NCI-H82 treated with DMSO at 0.1 percent for 48 hours (cell line): ENCODE results near the gene ARID4B.

Experiments
- DNase-seq: peaks from one replicate; lab custom pipeline; 2025; ENCODE audit not compliant: unreplicated experiment; lab: John Stamatoyannopoulos, UW

ARID4B gene

DNA sequence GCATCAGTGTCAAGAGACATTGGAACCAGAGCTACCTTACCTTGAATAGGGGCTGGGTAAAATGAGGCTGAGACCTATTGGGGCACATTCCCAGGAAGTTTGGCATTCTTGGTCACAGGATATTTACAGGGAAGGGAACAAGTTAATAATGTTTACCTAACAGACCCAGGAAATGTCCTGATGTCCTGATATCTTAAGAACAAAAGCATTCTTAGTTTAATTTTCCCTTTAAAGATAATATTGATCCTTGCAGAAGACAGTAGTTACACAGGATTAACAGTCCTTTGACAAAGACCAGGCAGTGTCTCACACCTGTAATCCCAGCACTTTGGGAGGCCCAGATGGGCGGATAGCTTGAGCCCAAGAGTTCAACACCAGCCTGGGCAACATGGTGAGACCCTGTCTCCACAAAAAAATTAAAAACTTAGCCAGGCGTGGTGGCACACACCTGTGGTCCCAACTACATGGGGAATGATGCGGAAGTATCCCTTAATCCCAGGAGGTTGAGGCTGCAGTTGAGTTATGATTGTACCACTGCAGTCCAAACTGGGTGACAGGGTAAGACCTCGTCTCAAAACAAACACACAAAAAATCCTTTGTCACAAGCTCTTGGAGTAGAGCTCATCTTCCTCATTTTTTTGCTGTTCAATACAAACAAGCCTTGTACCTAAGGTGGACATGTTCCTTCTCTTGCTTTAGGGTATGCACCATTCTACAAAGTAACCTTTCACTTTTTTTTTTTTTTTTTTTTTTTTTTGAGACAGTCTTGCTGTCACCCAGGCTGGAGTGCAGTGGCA lies 198.0 kb downstream of the ARID4B start:
- no peak for DNase-seq

- peak; percentile 98 for DNase-seq
Measured at GRCh38 chr1:235128456-235129328, 199.3 kb downstream of the ARID4B start, which contains the start of gene TOMM20. Gene TOMM20 (minus strand): TSS chr1:235128837. CDS start chr1:235128715, 122 bp downstream.

DNA sequence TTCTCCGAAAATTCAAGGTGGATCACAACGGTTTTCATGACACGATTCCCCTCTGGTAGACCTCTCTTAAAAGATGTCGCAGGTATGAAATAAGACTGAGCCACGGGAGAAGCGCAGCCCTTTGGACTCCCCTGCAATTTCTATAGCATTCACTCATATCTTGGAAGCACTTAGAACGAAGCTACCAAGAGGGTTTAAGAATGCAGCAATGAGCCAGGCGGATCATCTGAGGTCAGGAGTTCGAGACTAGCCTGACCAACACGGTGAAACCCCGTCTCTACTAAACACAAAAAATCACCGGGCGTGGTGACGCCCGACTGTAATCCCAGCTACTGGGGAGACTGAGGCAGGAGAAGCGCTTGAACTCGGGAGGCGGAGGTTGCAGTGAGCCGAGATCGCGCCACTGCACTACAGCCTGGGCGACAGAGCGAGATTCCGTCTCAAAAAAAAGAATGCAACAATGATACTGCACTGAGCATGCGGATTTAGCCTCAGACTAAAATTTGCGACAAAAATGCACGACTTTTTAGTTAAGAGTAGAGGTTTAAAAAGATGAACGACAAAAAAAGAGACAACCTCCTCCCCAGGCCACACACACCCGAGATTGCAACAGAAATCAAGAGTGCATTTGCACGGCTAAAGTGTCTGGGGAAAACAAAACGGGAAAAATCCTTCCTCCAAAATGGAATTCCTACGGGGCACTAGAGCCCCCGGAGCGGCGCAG lies 200.1 kb downstream of the ARID4B start:
- no peak for DNase-seq

GRCh38 chr1:235127203-235127602 lies 200.8 kb downstream of the ARID4B start:
- DNase-seq: no peak

DNA sequence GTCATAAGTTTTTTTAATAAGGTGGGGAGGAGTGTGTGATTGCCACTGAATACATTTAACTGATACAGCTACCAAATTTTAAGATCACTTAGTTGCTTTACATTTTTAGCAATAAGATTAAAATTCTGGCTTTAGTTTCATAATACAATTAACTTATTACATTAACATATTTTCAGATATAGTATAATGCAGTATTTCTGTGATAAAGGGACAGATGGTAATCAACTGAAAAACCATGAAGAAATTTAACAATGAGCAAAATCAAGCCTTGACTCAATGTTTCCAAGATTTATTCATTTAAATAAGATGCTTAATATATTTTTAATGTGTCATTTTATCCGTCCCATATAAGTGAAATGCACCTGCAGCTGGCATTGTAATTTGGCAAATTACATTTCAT lies 203.3 kb downstream of the ARID4B start:
- no peak for DNase-seq

- DNase-seq: no peak
Measured at GRCh38 chr1:235124111-235124510, 203.9 kb downstream of the ARID4B start.

DNA sequence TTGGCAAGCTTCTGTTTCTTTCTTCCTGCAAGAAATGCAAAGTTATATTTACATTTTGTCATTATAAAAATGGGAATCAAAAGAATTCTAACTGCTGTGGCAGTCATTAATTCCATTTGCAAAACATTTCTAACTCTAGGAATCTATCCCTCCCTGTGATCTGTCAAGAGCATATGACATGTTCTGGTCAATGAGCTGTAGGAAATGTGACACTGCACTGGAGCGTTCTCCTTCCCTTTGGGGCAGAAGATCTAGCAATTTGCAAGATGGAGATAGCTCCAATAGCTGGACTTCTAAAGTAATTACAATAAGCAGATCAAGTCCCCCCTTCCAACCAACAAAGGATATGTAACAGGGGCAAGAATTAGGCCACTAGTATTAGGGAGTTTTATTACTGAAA lies 205.6 kb downstream of the ARID4B start:
- no peak for DNase-seq
